Activated T-cell treated with anti-CD3 and anti-CD28 coated beads for 24 hours (primary cell): ENCODE measurements around the gene GDF7.
"Not testable (repeated sequence)": the region's sequence is repeated elsewhere in the genome, so short reads cannot be mapped to it uniquely, and the experiment has no call there.

Experiments
- DNase-seq: peaks from one replicate; pipeline ENCODE4 v3.0.0-alpha.2; 2020; ENCODE audit warnings: low read depth

Gene GDF7

DNA sequence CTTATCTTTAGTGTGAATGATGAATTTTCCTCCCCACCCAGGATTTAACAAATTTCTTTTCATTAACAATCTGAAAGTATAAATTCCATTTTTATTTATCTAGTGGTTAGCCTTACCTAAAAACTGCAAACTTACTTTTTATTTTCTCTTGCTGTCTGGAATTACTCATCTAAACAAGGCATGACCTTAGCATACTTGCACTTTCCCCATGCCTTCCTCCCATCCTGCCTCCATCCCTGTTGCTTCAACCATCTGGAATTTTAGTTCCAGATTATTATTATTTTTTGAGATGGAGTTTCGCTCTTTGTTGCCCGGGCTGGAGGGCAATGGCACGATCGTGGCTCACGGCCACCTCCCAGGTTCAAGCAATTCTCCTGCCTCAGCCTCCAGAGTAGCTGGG, 35.6 kb downstream of the GDF7 start:
- DNase-seq = no peak

DNA sequence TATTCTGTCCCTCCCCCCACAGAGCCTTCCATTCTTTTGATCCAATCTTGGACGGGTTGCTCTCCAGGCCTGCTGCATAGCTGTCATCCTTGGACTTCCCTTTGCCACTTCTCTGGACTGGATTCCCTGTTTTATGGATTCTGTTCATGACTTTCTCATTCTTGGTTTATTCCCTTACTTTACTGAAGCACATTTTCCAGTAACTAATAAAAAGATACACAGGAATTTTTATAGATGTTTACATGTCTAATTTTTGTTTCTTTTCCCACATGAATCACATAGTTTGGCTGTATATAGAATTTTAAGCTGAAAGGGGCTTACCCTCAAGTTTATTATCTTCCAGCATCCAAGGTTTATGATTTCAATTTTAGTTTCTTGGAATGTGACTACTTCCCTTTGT, 37.9 kb downstream of the GDF7 start:
- no peak for DNase-seq

DNA sequence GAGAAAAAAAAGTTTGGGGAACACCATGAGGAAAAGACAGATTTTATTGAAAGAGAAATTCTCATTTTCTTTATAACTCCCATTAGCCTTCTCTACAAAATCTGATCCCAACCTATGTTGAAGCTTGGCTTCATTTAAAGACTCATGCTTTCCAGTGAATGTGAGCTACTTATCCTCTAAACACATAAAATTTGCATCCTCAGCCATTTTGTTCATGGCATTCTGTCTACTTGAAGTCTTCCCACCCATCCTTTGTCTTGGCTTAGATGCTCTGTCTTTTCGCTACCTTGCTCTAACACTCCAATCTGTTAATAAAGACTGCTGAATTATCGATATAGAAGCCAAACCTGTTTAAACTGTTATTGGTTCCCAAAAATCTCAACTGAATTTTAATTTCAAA, 39.3 kb downstream of the GDF7 start:
- DNase-seq = no peak

DNA sequence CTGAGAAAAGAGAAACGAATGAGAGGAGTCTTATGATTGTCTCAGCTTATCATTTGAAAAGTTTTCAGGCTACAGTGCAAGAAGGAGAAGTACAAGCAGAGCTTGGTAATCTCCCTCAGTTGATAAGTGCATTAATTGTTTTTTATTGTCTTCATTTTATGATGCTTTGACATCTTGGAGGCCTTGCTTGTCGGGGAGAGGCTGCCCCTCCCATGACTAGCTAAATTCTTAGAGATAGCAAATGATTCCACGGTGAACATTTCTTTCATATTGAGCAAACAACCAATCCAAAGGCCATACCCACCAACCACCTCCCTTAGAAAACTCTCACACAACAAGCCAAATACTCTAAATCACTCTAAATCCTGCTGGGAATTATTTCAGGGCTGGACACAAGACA, 39.8 kb downstream of the GDF7 start:
- DNase-seq = no peak

DNA sequence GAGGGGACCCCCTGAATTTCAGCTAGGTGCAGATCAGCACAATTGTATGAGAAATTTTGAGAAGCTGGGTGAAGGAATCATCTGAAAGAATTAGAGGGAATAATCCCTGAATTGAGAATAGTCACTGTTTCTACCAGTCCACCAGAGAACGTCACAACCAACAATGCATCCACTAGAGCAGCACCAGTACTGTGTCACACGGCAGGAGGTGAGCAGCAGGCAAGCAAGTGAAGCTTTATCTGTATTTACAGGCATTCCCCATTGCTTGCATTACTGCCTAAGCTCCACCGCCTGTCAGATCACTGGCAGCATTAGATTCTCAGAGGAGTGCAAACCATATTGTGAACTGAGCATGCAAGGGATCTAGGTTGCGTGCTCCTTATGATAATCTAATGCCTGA, 40.7 kb downstream of the GDF7 start:
- no peak for DNase-seq

DNA sequence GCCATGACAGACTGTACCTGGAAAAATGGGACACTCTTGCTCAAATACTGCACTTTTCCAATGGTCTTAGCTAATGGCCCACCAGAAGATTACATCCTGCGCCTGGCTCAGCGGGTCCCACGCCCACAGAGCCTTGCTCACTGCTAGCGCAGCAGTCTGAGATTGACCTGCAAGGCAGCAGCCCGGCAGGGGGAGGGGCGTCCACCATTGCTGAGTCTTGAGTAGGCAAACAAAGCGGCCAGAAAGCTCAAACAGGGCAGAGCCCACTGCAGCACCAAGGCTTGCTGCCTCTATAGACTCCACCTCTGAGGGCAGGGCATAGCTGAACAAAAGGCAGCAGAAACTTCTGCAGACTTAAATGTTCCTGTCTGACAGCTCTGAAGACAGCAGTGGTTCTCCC, 44.7 kb downstream of the GDF7 start:
- DNase-seq = not testable (repeated sequence)

DNA sequence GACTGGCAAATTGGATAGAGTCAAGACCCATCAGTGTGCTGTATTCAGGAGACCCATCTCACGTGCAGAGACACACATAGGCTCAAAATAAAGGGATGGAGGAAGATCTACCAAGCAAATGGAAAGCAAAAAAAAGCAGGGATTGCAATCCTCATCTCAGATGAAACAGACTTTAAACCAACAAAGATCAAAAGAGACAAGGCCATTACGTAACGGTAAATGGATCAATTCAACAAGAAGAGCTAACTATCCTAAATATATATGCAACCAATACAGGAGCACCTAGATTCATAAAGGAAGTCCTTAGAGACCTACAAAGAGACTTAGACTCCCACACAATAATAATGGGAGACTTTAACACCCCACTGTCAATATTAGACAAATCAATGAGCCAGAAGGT, 46.6 kb downstream of the GDF7 start:
- not testable (repeated sequence) for DNase-seq

DNA sequence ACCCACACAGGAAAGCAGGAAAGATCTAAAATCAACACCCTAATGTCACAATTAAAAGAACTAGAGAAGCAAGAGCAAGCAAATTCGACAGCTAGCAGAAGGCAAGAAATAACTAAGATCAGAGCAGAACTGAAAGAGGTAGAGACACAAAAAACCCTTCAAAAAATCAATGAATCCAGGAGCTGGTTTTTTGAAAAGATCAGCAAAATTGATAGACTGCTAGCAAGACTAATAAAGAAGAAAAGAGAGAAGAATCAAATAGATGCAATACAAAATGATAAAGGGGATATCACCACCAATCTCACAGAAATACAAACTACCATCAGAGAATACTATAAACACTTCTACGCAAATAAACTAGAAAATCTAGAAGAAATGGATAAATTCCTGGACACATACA, 47.5 kb downstream of the GDF7 start:
- not testable (repeated sequence) for DNase-seq

DNA sequence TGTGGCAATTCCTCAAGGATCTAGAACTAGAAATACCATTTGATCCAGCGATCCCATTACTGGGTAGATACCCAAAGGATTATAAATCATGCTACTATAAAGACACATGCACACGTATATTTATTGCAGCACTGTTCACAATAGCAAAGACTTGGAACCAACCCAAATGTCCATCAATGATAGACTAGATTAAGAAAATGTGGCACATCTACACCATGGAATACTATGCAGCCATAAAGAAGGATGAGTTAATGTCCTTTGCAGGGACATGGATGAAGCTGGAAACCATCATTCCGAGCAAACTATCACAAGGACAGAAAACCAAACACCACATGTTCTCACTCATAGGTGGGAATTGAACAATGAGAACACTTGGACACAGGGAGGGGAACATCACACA, 49.2 kb downstream of the GDF7 start:
- not testable (repeated sequence) for DNase-seq

DNA sequence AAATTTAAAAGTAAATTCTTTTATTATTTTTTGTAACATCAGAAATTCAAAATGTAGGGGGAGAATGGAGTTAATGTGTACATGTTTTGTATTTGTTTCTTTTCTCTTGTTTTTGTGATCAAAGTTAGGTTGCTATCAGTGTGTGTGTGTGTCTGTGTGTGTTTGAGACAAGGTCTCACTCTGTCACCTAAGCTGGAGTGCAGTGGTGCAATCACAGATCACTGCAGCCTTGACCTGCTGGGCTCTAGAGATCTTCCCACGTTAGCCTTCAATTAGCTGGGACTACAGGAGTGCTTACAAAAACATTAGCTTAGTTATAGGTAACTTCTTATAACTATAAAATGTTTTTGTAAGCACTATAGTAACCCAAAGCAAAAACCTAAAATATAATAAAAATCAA, 50.7 kb downstream of the GDF7 start:
- DNase-seq = no peak

DNA sequence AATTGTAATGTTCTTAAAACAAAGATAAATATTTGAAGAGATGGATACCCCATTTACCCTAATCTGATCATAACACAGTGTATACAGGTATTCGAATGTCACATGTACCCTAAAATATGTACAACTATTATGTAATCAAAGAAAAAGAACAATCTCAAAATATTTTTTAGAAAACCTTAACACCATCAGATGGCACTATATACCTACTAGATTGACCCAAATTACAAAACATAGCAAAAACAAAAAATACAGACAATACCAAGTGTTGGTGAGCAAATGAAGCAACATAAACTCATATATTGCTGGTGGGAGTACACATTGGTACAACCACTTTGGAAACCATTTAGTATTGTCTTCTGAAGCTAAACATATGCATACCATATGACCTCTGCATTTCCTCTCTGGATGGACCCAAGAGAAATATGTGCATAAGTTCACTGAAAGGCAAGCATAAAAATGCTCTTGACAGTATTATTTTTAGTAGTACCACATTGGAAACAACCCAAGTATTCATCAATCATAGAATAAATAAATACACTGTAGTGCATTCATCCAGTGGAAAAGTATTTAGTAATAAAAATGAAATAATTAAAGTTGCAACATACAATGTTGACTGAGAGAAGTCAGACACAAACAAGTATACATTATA, 55.8 kb downstream of the GDF7 start:
- no peak for DNase-seq

DNA sequence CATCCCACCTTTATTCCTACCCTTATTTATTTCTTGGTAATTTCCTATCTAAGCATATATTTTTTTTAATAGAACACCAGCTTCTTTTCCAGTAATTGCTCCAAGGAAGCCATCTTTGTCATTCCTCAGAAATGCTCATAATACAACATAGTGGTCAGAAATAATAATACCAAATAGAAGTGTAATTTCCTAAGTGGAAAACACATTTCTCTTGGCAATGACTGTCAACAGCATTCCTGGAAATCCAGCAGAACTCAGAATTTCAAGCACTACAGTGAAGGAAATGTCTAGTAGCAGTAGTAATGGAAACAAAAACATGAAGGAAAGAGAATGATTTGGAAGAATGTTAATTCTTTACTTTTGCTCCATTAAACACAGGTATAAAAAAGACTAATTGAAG, 56.6 kb downstream of the GDF7 start:
- no peak for DNase-seq

DNA sequence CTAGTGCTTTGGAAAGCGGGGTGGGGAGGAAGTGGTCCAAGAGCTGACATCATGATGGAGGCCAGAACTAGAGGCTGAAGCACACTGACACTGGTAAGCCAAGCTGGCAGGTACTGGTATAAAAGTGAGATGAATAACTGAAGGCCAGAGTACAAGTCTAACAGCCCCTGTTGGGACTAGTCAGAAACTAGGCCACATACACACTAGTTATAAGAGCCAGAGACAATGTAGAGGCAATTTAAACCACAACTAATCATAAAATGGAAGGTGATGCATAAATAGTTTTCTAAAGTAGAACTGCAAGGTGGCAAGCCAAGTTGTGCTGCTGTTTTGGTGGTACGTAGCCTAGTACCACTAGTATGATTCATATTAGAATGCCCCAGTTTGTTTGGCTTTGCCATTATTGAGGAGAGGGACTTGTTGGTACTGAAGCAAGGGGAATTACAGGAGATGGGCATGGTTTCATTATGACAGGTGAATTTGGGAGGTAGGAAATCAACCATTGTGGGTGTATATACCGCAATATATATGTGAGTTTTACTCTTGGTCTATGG, 57.6 kb downstream of the GDF7 start:
- DNase-seq = no peak

DNA sequence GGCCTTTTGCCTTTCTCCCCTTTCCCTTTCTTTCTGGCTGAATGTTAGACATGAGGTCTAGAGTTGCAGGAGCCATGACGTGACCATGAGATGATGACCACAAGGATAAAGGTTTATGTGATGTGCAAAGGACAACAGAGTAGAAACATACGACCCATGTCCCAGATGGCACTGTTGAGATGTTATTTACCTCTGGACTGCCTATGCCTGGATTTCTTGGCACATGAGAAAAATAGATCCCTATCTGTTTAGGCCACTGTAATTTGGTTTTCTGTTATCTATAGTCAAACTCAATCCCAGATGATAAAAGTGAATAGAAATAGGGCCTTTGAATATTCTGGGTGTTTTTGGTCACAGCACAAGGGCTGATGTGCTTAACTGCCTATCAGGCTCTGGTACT, 58.8 kb downstream of the GDF7 start:
- DNase-seq = no peak

DNA sequence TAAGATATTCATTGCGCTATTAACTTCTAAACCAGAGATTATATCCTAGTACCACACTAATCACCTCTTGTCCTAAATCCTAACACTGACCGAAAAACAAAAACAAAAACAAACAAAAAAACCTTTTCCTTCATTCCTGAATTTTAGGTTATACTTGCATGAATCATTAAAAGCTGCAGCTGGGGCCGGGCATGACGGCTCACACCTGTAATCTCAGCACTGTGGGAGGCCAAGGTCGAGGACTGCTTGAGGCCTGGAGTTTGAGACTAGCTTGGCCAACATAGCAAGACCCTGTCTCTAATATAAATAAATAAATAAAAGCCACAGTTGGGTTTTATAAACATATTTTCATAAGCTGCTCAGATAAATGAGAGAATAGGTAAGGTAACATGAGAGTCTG, 60.0 kb downstream of the GDF7 start:
- DNase-seq = no peak

DNA sequence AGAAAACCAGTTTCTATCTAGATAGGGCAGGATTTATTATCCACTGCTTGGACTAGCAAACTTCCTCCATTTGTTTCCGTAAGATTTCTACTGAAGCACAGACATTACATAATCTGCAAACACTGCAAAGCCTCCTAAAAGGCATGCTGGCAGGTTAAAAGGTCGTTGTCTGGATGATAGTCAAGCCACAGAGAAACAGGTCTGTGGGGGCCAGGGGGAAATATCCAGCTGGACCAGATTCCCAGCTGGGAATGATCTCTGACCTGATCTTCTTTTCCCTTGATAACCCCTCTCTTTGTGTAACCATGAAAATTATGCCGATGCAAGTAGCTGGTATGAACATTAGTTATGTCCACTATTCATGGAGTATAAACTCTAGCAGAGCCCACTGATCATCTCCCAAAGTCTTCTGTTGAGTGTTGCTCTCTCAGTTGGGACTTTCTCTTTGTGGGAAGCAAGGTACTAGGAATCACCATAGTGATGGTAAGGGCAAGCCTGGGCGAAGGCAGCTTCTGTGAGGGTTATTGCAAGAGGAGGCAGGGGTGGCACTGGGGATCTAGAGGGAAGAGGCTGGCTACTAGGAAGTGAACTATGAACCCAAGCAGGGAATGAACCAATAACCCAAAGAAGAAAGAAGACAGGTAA, 61.3 kb downstream of the GDF7 start:
- DNase-seq = no peak
